Hematopoietic multipotent progenitor cell treated with erythropoietin and hydrocortisone succinate and interleukin-3 and kit ligand, for 8 days (in vitro differentiated cells): ENCODE data around the gene HNRNPC.
A peak's percentile ranks its signal among the peaks of the same experiment; 100 is the strongest.

ENCODE experiments used
- DNase-seq: peaks from one replicate; pipeline ENCODE4 v3.0.0-alpha.2; 2015

HNRNPC gene

GRCh38 chr14:21208554-21208953, 60.7 kb downstream of the HNRNPC start:
- DNase-seq, result no peak

- DNase-seq, result no peak
Observed at GRCh38 chr14:21206753-21207684, 62.2 kb downstream of the HNRNPC start.

- DNase-seq, result no peak
Observed at GRCh38 chr14:21205678-21206581, 63.3 kb downstream of the HNRNPC start.

GRCh38 chr14:21205026-21205677, 64.1 kb downstream of the HNRNPC start:
- no peak for DNase-seq

GRCh38 chr14:21204167-21205025, 64.8 kb downstream of the HNRNPC start:
- no peak for DNase-seq

GRCh38 chr14:21203470-21204166, 65.6 kb downstream of the HNRNPC start:
- DNase-seq, result no peak

- DNase-seq, result no peak
Observed at GRCh38 chr14:21202463-21203358, 66.5 kb downstream of the HNRNPC start.

- DNase-seq, result no peak
Observed at GRCh38 chr14:21201732-21202462, 67.3 kb downstream of the HNRNPC start.

GRCh38 chr14:21200752-21201461, 68.3 kb downstream of the HNRNPC start:
- DNase-seq, result no peak

GRCh38 chr14:21199611-21200560, 69.4 kb downstream of the HNRNPC start:
- DNase-seq, result no peak

- no peak for DNase-seq
Observed at GRCh38 chr14:21197418-21198205, 71.6 kb downstream of the HNRNPC start.

- no peak for DNase-seq
Observed at GRCh38 chr14:21194597-21194996, 74.6 kb downstream of the HNRNPC start.

GRCh38 chr14:21192875-21193535, 76.2 kb downstream of the HNRNPC start:
- no peak for DNase-seq

GRCh38 chr14:21192447-21192822, 76.8 kb downstream of the HNRNPC start:
- no peak for DNase-seq

- DNase-seq, result peak; percentile 80
Observed at GRCh38 chr14:21191809-21192446, 77.3 kb downstream of the HNRNPC start.

- DNase-seq, result no peak
Observed at GRCh38 chr14:21191261-21191808, 77.9 kb downstream of the HNRNPC start.
